AG04450 (cell line): Measurements from ENCODE around the gene COL2A1. TPM values are rescaled to one million over a fixed set of nuclear protein-coding genes. Genes with fewer than 3 reads are reported as not detected.

Source experiments
- CTCF ChIA-PET: fragments of 300-600, 350-600 bp; formaldehyde crosslinking; extraction: SDS; loops from one replicate; lab custom pipeline; 2022; ENCODE audit warnings: antibody characterized with exemption, inconsistent platforms; lab: Charles Lee
- POLR2A ChIA-PET: fragments of 350-600 bp; formaldehyde crosslinking; extraction: SDS; loops from one replicate; lab custom pipeline; 2021; ENCODE audit warnings: antibody characterized with exemption, inconsistent platforms; lab: Yijun Ruan, JAX
- DNase-seq: peaks from one replicate; pipeline ENCODE4 v3.0.0-alpha.2; 2011; ENCODE audit warnings: low read depth, low spot score
- H3K27ac ChIP-seq: one replicate; pipeline ENCODE4 v1.5.1; 2012; ENCODE audit warnings: low read depth, low read length, control low read depth
- H3K27me3 ChIP-seq: one replicate; pipeline ENCODE4 v1.6.0; 2012; ENCODE audit warnings: low read length; ENCODE audit not compliant: control insufficient read depth, insufficient read depth
- H3K4me3 ChIP-seq: 2 replicates; pipeline ENCODE4 v1.5.1; 2011; ENCODE audit warnings: mild to moderate bottlenecking, low read depth, low read length, control low read depth
- H3K9me3 ChIP-seq: 2 replicates; pipeline ENCODE4 v1.5.1; 2012; ENCODE audit warnings: low read length; ENCODE audit not compliant: control insufficient read depth, insufficient read depth
- CTCF ChIP-seq: IDR thresholded peaks from 2 replicates; pipeline ENCODE4 v1.5.1; 2011; ENCODE audit warnings: low read depth, low read length, control low read depth, inconsistent platforms
- polyA plus RNA-seq: library from polyadenylated mRNA; depleted of rRNA; stranded (reverse); fragments of >200 nt; gene quantifications from 2 replicates; pipeline ENCODE4 v1.2.3, GENCODE V29; 2011

The COL2A1 gene
- polyA plus RNA-seq, 1 experiment = not detected

GRCh38 chr12:47977046-47977771 lies 27.1 kb downstream of the COL2A1 start:
- Histone ChIP-seq H3K4me3 (no peak overlapping the region), H3K27ac (no peak overlapping the region), H3K27me3 (peaks cover 18% of the 10 kb centered on the region), H3K9me3 (peaks cover 7% of the 10 kb centered on the region; the same call in 1 of the 2 replicates)
- ChIA-PET POLR2A (no interaction called here), CTCF (interaction anchor here (1.2 to 3.4 kb wide), 2 partner anchors 14 kb away, joined by 4 to 11 read pairs; partner anchors contain the start of gene TMEM106C)
- DNase-seq = no peak
- no peak for TF ChIP-seq CTCF

GRCh38 chr12:47975816-47976215 lies 28.5 kb downstream of the COL2A1 start:
- CTCF ChIA-PET = interaction anchor here (1.2 to 1.6 kb wide), 2 partner anchors 12 to 13 kb away, joined by 4 to 5 read pairs; partner anchors contain the start of gene TMEM106C
- Histone ChIP-seq H3K9me3 (peaks cover 7% of the 10 kb centered on the region; the same call in 1 of the 2 replicates), H3K27ac (no peak overlapping the region), H3K4me3 (no peak overlapping the region), H3K27me3 (peaks cover 18% of the 10 kb centered on the region)
- DNase-seq = no peak
- TF ChIP-seq CTCF = no peak
- POLR2A ChIA-PET = no interaction called here

DNA sequence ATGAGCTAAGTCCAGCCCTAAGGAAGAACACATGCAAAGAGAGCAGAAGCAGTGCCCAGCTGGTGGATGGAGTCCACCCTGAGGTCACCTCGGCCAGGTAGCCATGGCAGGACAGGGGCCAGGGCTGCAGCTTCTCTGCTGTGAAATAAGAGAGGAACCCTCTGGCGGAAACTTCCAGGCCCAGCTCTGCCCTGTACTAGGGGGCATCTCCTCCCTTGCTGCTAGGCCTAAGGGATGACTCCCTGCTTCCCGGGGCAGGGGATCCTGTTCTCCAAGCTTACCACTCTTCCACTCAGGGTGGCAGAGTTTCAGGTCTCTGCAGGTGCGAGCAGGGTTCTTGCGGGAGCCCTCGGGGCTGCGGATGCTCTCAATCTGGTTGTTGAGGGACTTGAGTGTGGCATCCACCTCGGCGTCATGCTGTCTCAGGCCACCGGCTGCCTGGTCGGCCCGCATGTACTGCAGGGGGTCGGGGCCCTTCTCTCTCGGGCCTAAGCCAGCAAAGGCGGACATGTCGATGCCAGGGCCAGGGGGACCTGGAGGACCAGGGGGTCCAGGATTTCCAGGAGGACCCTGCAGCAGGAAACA lies 29.1 kb downstream of the COL2A1 start:
- Histone ChIP-seq H3K27me3 (peaks cover 18% of the 10 kb centered on the region), H3K27ac (no peak overlapping the region), H3K9me3 (peaks cover 7% of the 10 kb centered on the region; the same call in 1 of the 2 replicates), H3K4me3 (no peak overlapping the region)
- DNase-seq = no peak
- ChIA-PET POLR2A (no interaction called here), CTCF (interaction anchor here (1.6 kb wide), 1 partner anchor 12 kb away, joined by 5 read pairs; the partner anchor contains the start of gene TMEM106C)
- no peak for TF ChIP-seq CTCF

DNA sequence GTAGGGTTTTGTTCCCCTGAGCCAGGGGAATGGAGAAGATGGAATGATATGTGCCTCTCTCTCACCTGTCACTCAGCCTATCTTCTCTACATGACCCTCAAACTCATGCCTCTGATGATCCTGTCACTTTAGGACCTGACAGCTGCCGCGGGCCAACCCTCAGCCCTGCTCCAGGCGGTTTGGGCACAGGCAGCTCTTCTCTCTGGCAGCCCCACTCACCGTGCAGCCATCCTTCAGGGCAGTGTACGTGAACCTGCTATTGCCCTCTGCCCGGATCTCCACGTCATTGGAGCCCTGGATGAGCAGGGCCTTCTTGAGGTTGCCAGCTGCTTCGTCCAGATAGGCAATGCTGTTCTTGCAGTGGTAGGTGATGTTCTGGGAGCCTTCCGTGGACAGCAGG lies 30.4 kb downstream of the COL2A1 start:
- DNase-seq = no peak
- ChIA-PET POLR2A (no interaction called here), CTCF (interaction anchor here (0.8 kb wide), 1 partner anchor 11 kb away, joined by 3 read pairs; the partner anchor contains the start of gene TMEM106C)
- H3K27ac ChIP-seq = no peak overlapping the region
- peaks cover 7% of the 10 kb centered on the region; the same call in 1 of the 2 replicates for H3K9me3 ChIP-seq
- H3K27me3 ChIP-seq = peaks cover 15% of the 10 kb centered on the region
- no peak overlapping the region for H3K4me3 ChIP-seq
- TF ChIP-seq CTCF = no peak

DNA sequence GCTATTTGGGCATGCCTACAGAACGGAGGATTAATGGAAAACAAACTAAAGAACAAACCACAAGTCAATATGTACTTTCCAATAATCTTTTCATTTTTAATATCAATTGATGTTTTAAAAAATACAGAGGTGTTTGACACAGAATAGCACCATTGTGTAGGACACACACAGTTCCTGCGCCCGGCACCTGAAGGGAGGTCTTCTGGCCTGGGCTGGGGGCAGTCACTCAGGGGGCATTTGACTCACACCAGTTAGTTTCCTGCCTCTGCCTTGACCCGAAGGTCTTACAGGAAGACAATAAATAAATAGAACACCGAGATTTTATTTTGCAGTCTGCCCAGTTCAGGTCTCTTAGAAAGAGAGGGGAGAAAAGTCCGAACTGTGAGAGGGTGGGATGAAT lies 31.4 kb downstream of the COL2A1 start:
- ChIA-PET CTCF (no interaction called here), POLR2A (no interaction called here)
- TF ChIP-seq CTCF = no peak
- H3K9me3 ChIP-seq = peaks cover under 1% of the 10 kb centered on the region; the same call in 1 of the 2 replicates
- H3K27ac ChIP-seq = no peak overlapping the region
- no peak for DNase-seq
- H3K4me3 ChIP-seq = no peak overlapping the region
- peaks cover 7% of the 10 kb centered on the region for H3K27me3 ChIP-seq
